Right lobe of liver (tissue), 4 donors: ENCODE measurements around the gene NUP43.

Source experiments
- POLR2A ChIP-seq: fragments of 450-650 bp; IDR thresholded peaks from one replicate; pipeline ENCODE4 v1.6.1; 2017; ENCODE audit warnings: antibody characterized with exemption, mild to moderate bottlenecking
- TF ChIP-seq, protein P1 (sequence below), 4 donors: fragments of 200-600 bp in 3 of 4; fragments of 450-650 bp in 1 of 4; IDR thresholded peaks; one replicate each; pipeline versions ENCODE4 v1.5.1 to v1.8.0; 2016 to 2022; ENCODE audit warnings: antibody characterized with exemption in 4 of 4, mild to moderate bottlenecking in 2 of 4
- donor health status: DM: no; HTN: no; CAD: no.
- donor health status: DM: no; HTN: no; CAD: no.
- donor health status: DM: no; HTN: yes; CAD: no.

DNA sequence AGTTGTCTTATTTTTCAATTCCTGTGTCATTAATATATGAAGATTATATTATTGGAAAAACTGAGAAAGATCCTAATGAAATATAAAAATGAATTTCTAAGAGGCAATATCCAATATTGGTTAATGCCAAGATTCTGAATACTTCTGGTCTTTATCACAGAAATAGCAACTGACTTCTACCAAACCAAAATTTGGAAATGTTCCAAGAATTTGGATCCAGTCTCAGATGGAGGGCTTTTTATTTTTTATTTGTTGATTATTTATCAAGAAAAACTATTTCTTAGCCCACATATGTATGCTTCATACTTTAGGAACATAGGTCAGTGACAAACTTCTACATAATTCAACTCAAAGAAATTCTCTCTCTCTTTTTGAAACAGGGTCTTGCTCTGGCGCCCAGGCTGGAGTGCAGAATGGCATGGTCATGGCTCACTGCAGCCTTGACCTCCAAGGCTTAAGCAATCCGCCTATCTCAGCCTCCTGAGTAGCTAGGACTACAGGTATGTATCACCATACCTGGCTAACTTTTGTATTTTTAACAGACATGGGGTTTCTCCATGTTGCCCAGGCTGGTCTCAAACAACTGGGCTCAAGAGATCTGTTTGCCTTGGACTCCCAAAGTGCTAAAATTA is 13.1 kb downstream of the NUP43 start:
- no peak for TF ChIP-seq POLR2A
- TF ChIP-seq, protein P1, sequence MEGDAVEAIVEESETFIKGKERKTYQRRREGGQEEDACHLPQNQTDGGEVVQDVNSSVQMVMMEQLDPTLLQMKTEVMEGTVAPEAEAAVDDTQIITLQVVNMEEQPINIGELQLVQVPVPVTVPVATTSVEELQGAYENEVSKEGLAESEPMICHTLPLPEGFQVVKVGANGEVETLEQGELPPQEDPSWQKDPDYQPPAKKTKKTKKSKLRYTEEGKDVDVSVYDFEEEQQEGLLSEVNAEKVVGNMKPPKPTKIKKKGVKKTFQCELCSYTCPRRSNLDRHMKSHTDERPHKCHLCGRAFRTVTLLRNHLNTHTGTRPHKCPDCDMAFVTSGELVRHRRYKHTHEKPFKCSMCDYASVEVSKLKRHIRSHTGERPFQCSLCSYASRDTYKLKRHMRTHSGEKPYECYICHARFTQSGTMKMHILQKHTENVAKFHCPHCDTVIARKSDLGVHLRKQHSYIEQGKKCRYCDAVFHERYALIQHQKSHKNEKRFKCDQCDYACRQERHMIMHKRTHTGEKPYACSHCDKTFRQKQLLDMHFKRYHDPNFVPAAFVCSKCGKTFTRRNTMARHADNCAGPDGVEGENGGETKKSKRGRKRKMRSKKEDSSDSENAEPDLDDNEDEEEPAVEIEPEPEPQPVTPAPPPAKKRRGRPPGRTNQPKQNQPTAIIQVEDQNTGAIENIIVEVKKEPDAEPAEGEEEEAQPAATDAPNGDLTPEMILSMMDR (IDR thresholded peaks at IDR 0.05) = no peak
